Colonic mucosa (tissue), 4 donors: ENCODE data around the gene TSPAN9. TPM values are rescaled to one million over a fixed set of nuclear protein-coding genes. Genes with fewer than 3 reads are reported as not detected.

Experiments used
- DNase-seq: peaks from one replicate; pipeline ENCODE4 v3.0.0-alpha.2; 2020
- H3K27ac ChIP-seq: fragments of 200-600 bp; one replicate; pipeline ENCODE4 v1.8.0; 2021
- H3K27me3 ChIP-seq: fragments of 200-600 bp; one replicate; pipeline ENCODE4 v1.8.0; 2021
- H3K36me3 ChIP-seq: fragments of 200-600 bp; one replicate; pipeline ENCODE4 v1.8.0; 2021
- H3K4me1 ChIP-seq: fragments of 200-600 bp; one replicate; pipeline ENCODE4 v1.8.0; 2021; ENCODE audit warnings: mild to moderate bottlenecking
- H3K4me3 ChIP-seq: fragments of 200-600 bp; one replicate; pipeline ENCODE4 v1.8.0; 2021
- H3K9ac ChIP-seq, 2 donors: one replicate each; pipeline ENCODE4 v1.7.0; 2013; ENCODE audit warnings: control low read depth in 2 of 2, low read depth in 2 of 2, low read length in 2 of 2
- H3K9me3 ChIP-seq: fragments of 200-600 bp; one replicate; pipeline ENCODE4 v1.8.0; 2021
- intact Hi-C: fragments of 100-400 bp; cut with DNase I; formaldehyde crosslinking; loops from one replicate; pipeline ENCODE4 v1.14.1; 2022
- total RNA-seq, 2 donors: library from RNA; stranded (reverse); fragmentation: NEBNext Ultra II Directional in 1 of 2; extraction: Animal tissue kit (Norgen Biotek cat#: 25700) in 1 of 2; gene quantifications; one replicate each; pipeline ENCODE4 v1.2.1, GENCODE V29; 2021
- TF ChIP-seq, protein P1 (sequence below): fragments of 200-600 bp; IDR thresholded peaks from one replicate; pipeline ENCODE4 v1.8.0; 2022; ENCODE audit warnings: antibody characterized with exemption, mild to moderate bottlenecking
- donor health status: healthy.
- donor health status: DM: no; HTN: no; CAD: no.
- donor health status: DM: no; HTN: no; CAD: no.

The TSPAN9 gene
- total RNA-seq, 2 donors from 2014 or later, result 4.7 to 9.9 TPM

DNA sequence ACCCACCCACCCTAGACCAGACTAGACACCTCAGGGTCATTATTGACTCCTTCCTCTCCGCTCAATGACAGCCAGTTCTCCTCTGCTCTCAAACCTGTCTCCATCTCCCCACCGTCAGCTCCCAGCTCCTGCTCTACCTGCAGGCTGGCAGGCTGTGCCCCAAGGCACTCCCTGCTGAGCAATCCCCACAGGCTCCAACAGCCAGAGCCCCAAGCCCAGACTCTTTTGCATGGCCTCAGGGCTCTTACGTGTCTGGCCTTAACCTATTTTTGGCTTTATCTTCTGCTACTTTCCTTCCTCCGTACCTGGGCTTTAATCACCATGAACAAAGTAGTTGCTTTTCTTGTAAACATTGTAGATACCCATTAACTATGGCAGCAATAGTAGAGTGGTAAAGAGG is 250.9 kb downstream of the TSPAN9 start:
- DNase-seq, result no peak
- TF ChIP-seq, protein P1, sequence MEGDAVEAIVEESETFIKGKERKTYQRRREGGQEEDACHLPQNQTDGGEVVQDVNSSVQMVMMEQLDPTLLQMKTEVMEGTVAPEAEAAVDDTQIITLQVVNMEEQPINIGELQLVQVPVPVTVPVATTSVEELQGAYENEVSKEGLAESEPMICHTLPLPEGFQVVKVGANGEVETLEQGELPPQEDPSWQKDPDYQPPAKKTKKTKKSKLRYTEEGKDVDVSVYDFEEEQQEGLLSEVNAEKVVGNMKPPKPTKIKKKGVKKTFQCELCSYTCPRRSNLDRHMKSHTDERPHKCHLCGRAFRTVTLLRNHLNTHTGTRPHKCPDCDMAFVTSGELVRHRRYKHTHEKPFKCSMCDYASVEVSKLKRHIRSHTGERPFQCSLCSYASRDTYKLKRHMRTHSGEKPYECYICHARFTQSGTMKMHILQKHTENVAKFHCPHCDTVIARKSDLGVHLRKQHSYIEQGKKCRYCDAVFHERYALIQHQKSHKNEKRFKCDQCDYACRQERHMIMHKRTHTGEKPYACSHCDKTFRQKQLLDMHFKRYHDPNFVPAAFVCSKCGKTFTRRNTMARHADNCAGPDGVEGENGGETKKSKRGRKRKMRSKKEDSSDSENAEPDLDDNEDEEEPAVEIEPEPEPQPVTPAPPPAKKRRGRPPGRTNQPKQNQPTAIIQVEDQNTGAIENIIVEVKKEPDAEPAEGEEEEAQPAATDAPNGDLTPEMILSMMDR, result no peak
- intact Hi-C loops, result no loop called here
- Histone ChIP-seq H3K27me3 (no peaks in the 10 kb centered on the region), H3K4me1 (no peaks in the 10 kb centered on the region), H3K9ac (no peak overlapping the region), H3K27ac (no peak overlapping the region), H3K4me3 (no peak overlapping the region), H3K9me3 (no peaks in the 10 kb centered on the region), H3K36me3 (no peaks in the 10 kb centered on the region)

DNA sequence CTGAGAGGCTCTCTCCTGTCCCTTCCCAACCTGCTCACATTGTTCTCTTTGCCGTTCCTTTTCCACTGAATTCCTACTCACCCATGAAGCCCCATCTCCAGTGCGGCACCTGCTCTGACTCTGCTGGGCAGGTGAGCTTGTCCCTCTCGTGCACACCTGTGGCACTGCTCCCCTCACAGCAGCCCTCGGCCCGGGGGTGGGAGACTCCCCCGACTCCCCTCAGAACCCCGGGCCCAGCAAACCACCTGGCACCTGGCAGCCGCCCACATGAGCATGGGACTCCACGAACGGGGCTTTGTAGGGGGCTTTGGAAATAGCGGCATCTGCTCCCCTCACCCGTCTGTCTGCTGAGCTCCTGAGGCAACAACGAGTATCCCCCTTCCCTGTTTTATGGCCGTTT is 251.4 kb downstream of the TSPAN9 start:
- no peak overlapping the region for H3K27ac ChIP-seq
- H3K36me3 ChIP-seq, result no peaks in the 10 kb centered on the region
- H3K27me3 ChIP-seq, result no peaks in the 10 kb centered on the region
- TF ChIP-seq, protein P1, result no peak
- H3K4me1 ChIP-seq, result no peaks in the 10 kb centered on the region
- intact Hi-C loops, result no loop called here
- H3K4me3 ChIP-seq, result no peak overlapping the region
- H3K9ac ChIP-seq, result no peak overlapping the region
- H3K9me3 ChIP-seq, result no peaks in the 10 kb centered on the region
- no peak for DNase-seq

DNA sequence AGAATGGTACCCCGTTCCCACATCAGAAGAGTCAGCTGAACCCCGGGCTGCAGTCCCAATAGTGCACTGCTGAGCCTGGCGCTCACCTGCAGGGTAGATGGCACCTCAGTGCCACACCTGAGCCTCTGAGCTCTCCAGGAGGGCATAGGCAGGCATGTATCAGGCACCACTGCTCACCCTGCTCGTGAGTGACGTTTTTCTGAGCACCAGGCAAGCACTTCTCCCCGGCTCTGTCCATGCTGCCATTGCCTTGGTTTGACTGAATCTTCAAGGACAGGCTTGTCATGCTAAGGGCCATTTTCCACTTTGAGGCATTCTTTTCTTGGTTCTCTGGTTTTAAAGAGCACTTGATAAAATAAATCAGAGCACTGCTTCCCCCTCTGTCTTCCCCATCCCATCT is 252.2 kb downstream of the TSPAN9 start:
- no peak overlapping the region for H3K27ac ChIP-seq
- no peaks in the 10 kb centered on the region for H3K27me3 ChIP-seq
- no peak for DNase-seq
- TF ChIP-seq, protein P1, result no peak
- H3K4me1 ChIP-seq, result no peaks in the 10 kb centered on the region
- H3K9ac ChIP-seq, result no peak overlapping the region
- intact Hi-C loops, result no loop called here
- no peaks in the 10 kb centered on the region for H3K36me3 ChIP-seq
- no peaks in the 10 kb centered on the region for H3K9me3 ChIP-seq
- H3K4me3 ChIP-seq, result no peak overlapping the region

DNA sequence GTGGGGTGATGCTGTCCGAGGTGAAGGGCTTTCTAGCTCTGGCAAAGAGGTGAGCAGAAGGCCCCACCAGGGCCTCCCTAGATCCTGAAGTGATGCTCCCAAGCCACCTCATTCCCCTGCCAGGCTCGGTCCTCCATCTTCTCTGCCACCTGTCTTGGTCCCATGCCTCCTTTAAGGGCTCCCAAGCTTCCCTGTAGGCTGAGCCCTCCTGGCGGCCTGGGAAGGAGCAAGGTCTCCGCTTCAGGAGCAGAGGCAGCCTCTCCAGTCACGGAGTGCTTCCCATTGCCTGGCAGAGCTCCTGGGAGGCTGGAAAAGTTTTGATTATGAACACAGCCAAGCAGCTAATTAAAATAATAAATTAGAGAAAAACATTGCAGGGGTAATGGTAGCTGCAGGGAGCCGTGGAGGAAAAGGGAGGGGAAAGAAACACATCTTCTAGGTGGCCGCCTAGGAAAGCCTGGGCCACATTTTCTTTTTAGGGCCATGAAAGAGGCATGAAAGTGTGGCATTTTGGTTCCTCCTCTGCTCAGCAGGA is 253.9 kb downstream of the TSPAN9 start:
- no peak for DNase-seq
- H3K27me3 ChIP-seq, result no peaks in the 10 kb centered on the region
- H3K4me1 ChIP-seq, result no peaks in the 10 kb centered on the region
- no peak overlapping the region for H3K27ac ChIP-seq
- no peaks in the 10 kb centered on the region for H3K36me3 ChIP-seq
- TF ChIP-seq, protein P1, result no peak
- H3K4me3 ChIP-seq, result no peak overlapping the region
- intact Hi-C loops, result no loop called here
- H3K9me3 ChIP-seq, result no peaks in the 10 kb centered on the region
- H3K9ac ChIP-seq, result no peak overlapping the region

DNA sequence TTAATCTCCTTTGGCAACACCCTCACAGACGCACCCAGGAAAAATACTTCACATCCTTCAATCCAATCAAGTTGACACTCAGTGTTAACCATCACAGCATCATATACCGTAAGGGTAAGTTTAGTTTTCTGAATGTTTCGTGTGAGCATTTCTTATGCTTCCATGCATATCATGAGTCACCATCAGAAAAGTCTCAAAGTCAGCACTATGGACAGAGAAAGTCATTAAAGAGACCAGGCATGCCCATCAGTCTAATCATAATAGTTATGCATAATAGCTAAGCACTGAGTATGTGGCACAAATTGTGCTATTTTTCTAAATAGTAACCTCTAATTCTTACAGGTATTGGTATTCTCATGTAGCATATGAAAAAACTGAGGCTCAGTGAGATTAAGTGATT is 255.0 kb downstream of the TSPAN9 start:
- intact Hi-C loops, result no loop called here
- DNase-seq, result no peak
- Histone ChIP-seq H3K9me3 (no peaks in the 10 kb centered on the region), H3K4me1 (no peaks in the 10 kb centered on the region), H3K4me3 (no peak overlapping the region), H3K9ac (no peak overlapping the region), H3K27ac (no peak overlapping the region), H3K36me3 (no peaks in the 10 kb centered on the region), H3K27me3 (no peaks in the 10 kb centered on the region)
- TF ChIP-seq, protein P1, result no peak

DNA sequence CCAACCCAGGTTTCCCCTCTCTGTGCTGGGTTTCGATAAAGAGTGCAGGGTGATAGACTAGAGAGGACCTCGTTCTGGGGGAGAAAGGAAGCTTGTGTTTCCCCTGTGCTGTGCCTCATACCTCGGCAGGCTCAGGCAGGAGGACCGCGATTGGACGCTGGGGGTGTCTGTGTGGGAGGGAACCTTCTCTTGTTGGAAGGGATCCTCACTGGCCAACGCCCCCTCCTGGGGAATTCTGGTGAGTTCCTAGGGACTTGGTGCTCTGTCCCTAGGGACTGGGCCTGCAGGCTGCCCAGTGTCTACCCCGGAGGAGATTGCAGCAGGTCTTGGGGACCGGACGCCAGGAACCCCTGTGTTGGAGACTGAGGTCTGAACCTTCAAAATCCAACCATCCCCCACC is 256.4 kb downstream of the TSPAN9 start:
- no peaks in the 10 kb centered on the region for H3K4me1 ChIP-seq
- no peaks in the 10 kb centered on the region for H3K36me3 ChIP-seq
- no peak overlapping the region for H3K4me3 ChIP-seq
- TF ChIP-seq, protein P1, result no peak
- DNase-seq, result no peak
- intact Hi-C loops, result no loop called here
- H3K27me3 ChIP-seq, result no peaks in the 10 kb centered on the region
- no peak overlapping the region for H3K9ac ChIP-seq
- H3K9me3 ChIP-seq, result no peaks in the 10 kb centered on the region
- no peak overlapping the region for H3K27ac ChIP-seq
